T-helper 1 cell treated with Interleukin-12 subunit alpha and Interleukin-12 subunit beta and Interleukin-4 antibody, amounts not matched to agents 30 μg/mL and 1 μg/mL, for 36 hours (primary cell): ENCODE measurements around the gene TMED4.
"Not testable (repeated sequence)": the region's sequence is repeated elsewhere in the genome, so short reads cannot be mapped to it uniquely, and the experiment has no call there.

ENCODE experiments used
- H3K27ac Mint-ChIP-seq: one replicate; pipeline ENCODE4 v1.8.0; 2021; ENCODE audit warnings: mild to moderate bottlenecking, mixed read lengths
- H3K27me3 Mint-ChIP-seq: one replicate; pipeline ENCODE4 v1.8.0; 2021; ENCODE audit warnings: low read depth, mixed read lengths
- H3K36me3 Mint-ChIP-seq: one replicate; pipeline ENCODE4 v1.8.0; 2021; ENCODE audit warnings: low read depth, mixed read lengths
- H3K4me1 Mint-ChIP-seq: one replicate; pipeline ENCODE4 v1.8.0; 2021; ENCODE audit warnings: low read depth, mixed read lengths
- H3K4me3 Mint-ChIP-seq: one replicate; pipeline ENCODE4 v1.8.0; 2021; ENCODE audit warnings: mild to moderate bottlenecking, moderate library complexity, mixed read lengths
- H3K9me3 Mint-ChIP-seq: one replicate; pipeline ENCODE4 v1.8.0; 2021; ENCODE audit warnings: mixed read lengths

Gene TMED4

DNA sequence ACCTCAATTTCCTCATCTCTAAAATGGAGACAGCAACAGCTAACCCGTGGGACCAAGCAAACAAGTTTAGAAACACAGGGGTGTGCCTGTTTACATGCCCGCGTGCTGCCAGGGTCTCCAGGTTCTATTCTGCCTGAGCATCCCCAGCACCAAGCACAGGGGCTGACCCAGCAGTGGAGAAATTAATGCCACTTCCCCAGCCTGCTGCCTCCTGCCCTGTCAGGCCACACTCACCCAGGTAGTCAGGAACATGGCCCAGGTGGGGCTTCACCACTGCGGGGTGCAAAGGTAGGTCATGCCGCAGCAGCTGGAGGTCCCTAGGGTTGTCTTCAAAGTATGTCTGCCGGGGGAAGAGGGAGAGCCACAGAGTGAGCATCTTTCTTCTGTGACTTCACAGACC, 14.1 kb downstream of the TMED4 start:
- H3K9me3 Mint-ChIP-seq, result no peaks in the 10 kb centered on the region
- no peak overlapping the region for H3K27ac Mint-ChIP-seq
- no peaks in the 10 kb centered on the region for H3K27me3 Mint-ChIP-seq
- H3K4me1 Mint-ChIP-seq, result peaks cover 11% of the 10 kb centered on the region
- H3K4me3 Mint-ChIP-seq, result no peak overlapping the region
- peaks cover 61% of the 10 kb centered on the region for H3K36me3 Mint-ChIP-seq

DNA sequence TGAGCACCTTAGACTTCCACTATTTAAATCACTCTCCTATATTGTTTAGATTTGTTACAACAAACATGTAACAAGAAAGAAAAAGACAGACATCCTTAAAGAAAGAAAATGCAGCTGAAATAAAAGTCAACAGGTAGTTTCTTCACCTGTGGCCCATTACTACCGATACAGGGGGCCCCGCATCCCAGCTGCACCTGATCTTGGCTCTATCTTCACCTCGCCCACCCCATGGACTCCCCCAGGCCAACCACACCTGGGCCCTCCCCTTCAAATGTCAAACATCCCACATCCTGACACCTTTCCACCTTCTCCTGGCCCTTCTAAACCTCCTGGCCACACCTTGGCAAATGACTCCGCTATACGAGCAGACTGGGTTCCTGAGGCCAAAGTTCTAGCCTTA, 15.4 kb downstream of the TMED4 start:
- peaks cover 2% of the 10 kb centered on the region for H3K4me1 Mint-ChIP-seq
- peaks cover 53% of the 10 kb centered on the region for H3K36me3 Mint-ChIP-seq
- no peaks in the 10 kb centered on the region for H3K9me3 Mint-ChIP-seq
- H3K27me3 Mint-ChIP-seq, result no peaks in the 10 kb centered on the region
- H3K4me3 Mint-ChIP-seq, result no peak overlapping the region
- H3K27ac Mint-ChIP-seq, result no peak overlapping the region

DNA sequence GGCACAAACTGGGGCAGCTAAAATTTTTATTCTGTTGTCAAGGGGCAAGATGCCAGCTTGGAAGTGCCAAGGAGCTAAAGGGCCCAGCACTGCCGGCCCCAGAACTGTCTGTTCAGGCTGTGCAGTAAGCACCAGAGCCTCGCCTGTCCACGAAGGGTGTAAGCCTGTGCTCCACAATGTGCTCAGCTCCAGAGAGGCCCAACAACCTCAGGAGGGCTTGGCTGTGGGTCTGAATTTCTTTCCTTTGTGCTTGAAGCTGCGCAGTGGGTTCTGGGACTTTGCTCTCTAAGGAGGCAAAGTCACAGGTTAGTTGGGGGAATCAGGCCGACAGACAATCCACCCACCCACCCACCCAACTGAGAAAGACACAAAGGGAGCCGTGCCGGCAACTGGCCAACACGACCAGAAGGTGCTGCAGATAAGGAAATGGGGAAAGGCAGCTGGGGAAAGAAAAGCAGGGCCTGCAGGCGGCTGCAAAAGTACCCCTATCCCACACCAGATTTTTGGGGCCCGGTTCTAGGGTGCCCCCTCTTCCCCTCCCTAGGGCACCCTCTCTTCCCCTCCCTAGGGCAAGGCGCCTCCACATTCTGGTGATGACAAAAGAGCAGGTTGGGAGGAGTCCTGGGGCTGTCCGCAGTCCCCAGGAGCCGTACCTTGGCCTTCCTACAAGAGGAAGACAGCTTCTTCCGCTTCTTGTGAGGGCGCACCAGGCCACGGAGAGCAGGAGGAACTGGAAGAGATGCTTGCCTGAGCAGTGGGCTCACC, 16.1 kb downstream of the TMED4 start:
- Mint-ChIP-seq H3K27me3 (no peaks in the 10 kb centered on the region), H3K4me3 (no peak overlapping the region), H3K27ac (no peak overlapping the region), H3K9me3 (no peaks in the 10 kb centered on the region), H3K36me3 (peaks cover 46% of the 10 kb centered on the region), H3K4me1 (peaks cover 2% of the 10 kb centered on the region)

DNA sequence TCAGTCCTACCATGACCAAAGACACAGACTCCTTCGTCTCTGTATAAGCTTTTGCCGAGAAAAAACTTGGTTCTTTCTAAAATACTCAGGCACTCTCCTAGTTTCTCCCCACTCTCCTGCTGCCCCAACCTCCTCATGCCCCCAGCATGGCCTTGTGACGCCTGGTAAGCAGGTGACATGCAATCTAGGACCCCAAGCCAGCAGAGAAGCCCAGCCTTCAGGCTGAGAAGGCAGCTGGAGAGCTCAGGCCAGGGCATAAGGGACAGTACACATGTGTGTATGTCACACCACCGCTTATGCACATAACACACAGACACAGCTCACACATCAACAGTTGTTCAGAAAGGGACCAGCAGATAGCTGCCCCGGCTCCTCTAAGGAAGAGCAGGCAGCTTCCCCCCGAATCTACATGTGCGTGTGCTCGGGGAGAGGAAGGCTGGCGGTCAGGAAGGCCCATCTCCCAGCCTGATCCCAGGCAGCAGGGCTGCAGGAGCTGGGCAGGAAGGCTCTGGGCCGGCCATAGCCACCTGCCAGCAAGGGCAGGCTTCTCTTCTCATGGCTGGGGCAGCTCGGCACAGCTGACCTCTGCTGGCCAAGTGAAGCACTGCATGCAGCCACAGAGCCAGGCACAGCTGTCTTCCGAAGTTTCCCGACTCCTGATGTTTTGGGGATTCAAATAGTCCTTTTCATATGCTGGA, 16.8 kb downstream of the TMED4 start:
- Mint-ChIP-seq H3K4me3 (no peak overlapping the region), H3K4me1 (peaks cover 2% of the 10 kb centered on the region), H3K27ac (no peak overlapping the region), H3K36me3 (peaks cover 42% of the 10 kb centered on the region), H3K9me3 (no peaks in the 10 kb centered on the region), H3K27me3 (no peaks in the 10 kb centered on the region)

DNA sequence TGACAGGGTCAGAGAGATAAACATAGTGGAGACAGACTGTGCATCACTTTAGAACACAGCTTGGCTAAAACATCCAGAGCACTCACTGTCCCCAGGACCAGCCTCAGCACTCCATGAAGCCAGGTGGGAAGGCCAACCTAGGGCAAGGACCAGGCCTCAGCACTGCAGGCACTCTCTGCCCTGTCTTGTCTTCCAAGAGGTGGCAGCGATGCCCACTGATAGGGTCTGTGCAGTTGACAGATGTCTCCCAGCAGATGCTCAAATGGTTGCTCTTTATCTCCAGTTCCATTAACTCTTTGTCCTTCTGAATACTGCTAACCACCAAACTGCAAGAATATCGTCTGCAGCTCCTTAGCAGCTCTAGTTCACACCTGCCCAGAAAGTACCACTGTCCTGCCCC, 17.4 kb downstream of the TMED4 start:
- Mint-ChIP-seq H3K4me1 (peaks cover 2% of the 10 kb centered on the region), H3K36me3 (peaks cover 37% of the 10 kb centered on the region), H3K27ac (no peak overlapping the region), H3K9me3 (no peaks in the 10 kb centered on the region), H3K4me3 (no peak overlapping the region), H3K27me3 (no peaks in the 10 kb centered on the region)

DNA sequence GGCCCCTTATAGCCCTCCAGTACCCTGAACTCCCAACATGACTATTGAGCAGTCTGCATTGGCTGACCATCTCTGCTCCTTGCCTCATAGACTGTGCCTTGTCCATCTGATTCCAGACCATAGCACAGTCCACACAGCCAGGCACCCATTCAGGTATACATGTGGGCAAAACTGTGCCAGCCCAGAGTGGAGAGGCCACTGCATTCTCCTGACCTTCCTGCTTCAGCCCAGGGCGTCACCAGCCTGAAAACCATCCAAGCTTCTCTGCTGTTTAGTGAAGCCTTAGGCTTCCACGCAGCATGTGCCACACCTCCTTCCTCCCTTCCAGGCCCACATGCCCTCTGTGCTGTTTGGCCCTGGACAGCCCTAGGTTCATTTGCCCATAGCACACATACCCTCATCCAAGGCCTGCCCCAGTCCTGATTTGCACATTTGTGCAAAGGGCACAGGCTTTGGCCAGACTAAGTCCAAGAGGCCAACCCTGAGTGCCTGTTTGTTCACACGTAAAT, 18.8 kb downstream of the TMED4 start:
- H3K36me3 Mint-ChIP-seq, result peaks cover 24% of the 10 kb centered on the region
- no peak overlapping the region for H3K4me3 Mint-ChIP-seq
- no peak overlapping the region for H3K27ac Mint-ChIP-seq
- peaks cover 2% of the 10 kb centered on the region for H3K4me1 Mint-ChIP-seq
- no peaks in the 10 kb centered on the region for H3K27me3 Mint-ChIP-seq
- no peaks in the 10 kb centered on the region for H3K9me3 Mint-ChIP-seq

DNA sequence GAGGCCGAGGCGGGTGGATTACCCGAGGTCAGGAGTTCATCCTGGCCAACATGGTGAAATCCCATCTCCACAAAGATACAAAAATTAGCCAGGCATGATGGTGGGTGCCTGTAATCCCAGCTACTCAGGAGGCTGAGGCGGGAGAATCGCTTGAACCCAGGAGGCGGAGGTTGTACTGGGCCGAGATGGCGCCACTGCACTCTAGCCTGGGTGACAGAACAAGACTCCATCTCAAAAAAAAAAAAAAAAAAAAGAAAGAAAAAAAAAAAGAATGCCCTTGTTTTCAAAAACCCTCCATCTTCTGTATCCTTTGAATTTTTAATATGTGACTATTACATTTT, 19.4 kb downstream of the TMED4 start:
- not testable (repeated sequence) for H3K4me3 Mint-ChIP-seq, H3K4me1 Mint-ChIP-seq, H3K27ac Mint-ChIP-seq, H3K27me3 Mint-ChIP-seq, H3K9me3 Mint-ChIP-seq
- peaks cover 21% of the 10 kb centered on the region for H3K36me3 Mint-ChIP-seq

DNA sequence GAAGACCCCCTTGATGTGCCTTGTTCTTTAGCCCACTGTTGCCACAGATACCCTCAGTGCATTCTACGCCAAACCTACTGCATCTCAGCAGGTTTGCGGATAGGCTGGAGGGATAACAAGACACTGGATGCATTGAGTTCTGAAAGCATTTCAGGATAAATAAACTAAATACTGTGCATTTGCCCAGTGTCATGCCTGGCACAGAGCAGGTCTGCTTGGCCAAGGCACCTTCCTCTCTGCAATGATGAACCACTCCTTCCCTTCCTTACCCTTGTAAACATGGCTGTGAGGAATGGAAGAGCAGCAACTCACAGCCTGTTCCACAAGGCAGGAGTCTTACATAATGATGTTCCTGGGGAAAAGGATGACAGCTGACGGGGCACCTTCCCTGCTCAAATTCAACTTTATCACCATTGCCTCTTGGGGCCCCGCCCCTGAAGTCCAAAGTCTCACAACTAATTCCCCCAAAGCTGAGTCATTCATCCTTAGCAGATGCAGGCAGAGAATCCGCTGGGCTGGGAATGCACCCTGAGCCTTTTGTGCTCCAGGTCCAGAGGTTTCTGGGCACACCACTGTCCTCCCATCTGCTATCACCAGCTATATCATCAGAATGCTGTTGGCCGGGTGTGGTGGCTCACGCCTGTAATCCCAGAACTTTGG, 19.9 kb downstream of the TMED4 start:
- no peaks in the 10 kb centered on the region for H3K9me3 Mint-ChIP-seq
- peaks cover 16% of the 10 kb centered on the region for H3K36me3 Mint-ChIP-seq
- H3K27me3 Mint-ChIP-seq, result no peaks in the 10 kb centered on the region
- no peak overlapping the region for H3K27ac Mint-ChIP-seq
- H3K4me1 Mint-ChIP-seq, result peaks cover under 1% of the 10 kb centered on the region
- H3K4me3 Mint-ChIP-seq, result no peak overlapping the region

DNA sequence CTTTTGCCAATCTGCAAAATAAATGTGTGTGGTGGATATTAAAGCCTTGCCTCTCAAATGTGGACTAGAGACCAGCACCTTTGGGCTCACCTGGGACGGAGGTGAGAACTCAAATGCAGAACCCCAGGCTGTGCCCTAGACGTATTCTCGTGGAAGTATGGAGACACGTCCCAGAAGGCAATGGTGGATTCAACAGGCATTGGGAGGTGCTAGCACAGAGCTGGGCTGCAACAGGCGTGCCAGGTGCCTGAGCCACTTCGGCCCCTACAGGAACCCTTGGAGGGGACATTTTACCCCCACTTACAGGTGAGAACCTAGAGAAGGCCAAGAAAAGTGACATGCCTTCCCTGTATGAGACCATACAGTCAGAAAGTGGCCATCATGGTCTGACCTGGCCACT, 20.6 kb downstream of the TMED4 start:
- no peak overlapping the region for H3K4me3 Mint-ChIP-seq
- H3K27me3 Mint-ChIP-seq, result no peaks in the 10 kb centered on the region
- no peak overlapping the region for H3K27ac Mint-ChIP-seq
- H3K4me1 Mint-ChIP-seq, result no peaks in the 10 kb centered on the region
- peaks cover 12% of the 10 kb centered on the region for H3K36me3 Mint-ChIP-seq
- no peaks in the 10 kb centered on the region for H3K9me3 Mint-ChIP-seq

DNA sequence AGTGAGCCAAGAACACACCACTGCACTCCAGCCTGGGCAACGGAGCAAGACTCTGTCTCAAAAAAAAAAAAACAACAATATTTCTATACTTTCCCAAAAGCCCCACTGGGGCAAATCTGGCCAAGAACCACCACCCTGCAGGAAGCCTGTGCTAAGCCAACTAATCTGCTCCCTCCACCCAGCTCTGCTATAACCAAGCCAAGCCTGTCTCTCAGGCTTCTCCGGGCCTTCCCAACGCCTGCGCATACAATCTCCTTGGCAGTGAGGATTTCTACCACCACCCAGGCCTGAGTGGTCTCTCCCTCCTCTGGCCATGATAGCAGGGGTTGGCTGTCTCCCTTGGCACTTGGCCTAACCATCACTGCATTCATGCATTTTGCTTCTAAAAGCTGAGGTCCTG, 22.5 kb downstream of the TMED4 start:
- Mint-ChIP-seq H3K36me3 (peaks cover 3% of the 10 kb centered on the region), H3K9me3 (no peaks in the 10 kb centered on the region), H3K4me3 (no peak overlapping the region), H3K27me3 (no peaks in the 10 kb centered on the region), H3K4me1 (no peaks in the 10 kb centered on the region), H3K27ac (no peak overlapping the region)

DNA sequence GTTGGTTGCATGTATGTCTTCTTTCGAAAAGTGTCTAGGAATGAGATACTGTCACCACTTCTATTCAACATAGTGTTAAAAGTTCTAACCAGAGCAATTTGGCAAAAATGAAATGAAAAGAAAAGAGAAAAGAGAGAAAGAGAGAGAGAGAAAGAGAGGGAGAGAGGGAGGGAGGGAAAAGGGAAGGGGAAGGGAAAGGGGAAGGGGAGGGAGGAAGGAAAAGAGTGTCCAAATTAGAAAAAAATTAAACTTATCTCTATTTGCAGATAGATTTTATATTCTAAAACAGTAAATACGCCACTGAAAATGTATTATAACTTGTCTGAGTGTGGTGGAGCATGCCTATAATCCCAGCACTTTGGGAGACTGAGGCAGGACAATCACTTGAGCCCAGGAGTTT, 24.5 kb downstream of the TMED4 start:
- Mint-ChIP-seq H3K27me3 (no peaks in the 10 kb centered on the region), H3K4me3 (no peak overlapping the region)

DNA sequence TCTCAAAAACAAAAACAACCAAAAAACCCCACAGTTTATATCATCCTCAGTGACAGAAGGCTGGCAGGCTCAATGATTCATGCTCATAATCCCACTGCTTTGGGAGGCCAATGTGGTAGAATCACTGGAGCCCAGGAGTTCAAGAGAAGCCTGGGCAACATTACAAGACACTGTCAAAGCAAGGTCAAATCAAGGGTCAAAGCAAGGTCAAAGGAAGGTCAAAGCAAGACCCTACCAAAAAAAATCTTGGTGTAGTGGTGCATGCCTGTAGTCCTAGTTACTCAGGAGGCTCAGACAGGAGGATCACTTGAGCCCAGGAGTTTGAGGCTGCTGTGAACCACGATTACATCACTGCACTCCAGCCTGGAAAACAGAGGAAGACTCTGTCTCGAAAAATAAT, 26.7 kb downstream of the TMED4 start:
- no peaks in the 10 kb centered on the region for H3K27me3 Mint-ChIP-seq
- H3K4me1 Mint-ChIP-seq, result no peaks in the 10 kb centered on the region
- no peak overlapping the region for H3K27ac Mint-ChIP-seq
- H3K36me3 Mint-ChIP-seq, result no peaks in the 10 kb centered on the region
- no peaks in the 10 kb centered on the region for H3K9me3 Mint-ChIP-seq
- no peak overlapping the region for H3K4me3 Mint-ChIP-seq

More for the DNA sequence above, 24.5 kb downstream of the TMED4 start:
- Mint-ChIP-seq H3K36me3 (no peaks in the 10 kb centered on the region), H3K9me3 (no peaks in the 10 kb centered on the region), H3K4me1 (no peaks in the 10 kb centered on the region), H3K27ac (no peak overlapping the region)

DNA sequence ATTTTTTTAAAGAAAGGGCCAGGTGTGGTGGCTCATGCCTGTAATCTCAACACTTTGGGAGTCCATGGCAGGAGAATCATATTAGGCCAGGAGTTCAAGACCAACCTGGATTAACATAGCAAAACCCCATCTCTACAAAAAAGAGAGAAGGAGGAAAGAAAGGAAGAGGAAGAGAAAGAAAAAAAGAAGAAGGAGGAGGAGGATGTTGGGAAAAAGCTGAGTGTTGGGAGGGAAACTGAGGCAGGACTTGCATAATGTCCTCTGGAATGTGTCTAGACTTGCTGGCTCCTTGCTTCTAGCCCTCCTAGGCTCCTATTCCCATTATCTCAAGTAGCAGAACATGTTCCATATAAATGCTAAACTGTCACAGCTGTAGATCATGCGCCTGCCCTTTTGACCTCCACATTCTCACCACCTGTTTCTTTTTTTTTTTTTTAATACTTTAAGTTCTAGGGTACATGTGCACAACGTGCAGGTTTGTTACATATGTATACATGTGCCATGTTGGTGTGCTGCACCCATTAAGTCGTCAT, 29.5 kb downstream of the TMED4 start:
- H3K36me3 Mint-ChIP-seq, H3K27ac Mint-ChIP-seq, H3K9me3 Mint-ChIP-seq, H3K4me3 Mint-ChIP-seq, H3K4me1 Mint-ChIP-seq: not testable (repeated sequence)
- peaks cover 15% of the 10 kb centered on the region for H3K27me3 Mint-ChIP-seq

DNA sequence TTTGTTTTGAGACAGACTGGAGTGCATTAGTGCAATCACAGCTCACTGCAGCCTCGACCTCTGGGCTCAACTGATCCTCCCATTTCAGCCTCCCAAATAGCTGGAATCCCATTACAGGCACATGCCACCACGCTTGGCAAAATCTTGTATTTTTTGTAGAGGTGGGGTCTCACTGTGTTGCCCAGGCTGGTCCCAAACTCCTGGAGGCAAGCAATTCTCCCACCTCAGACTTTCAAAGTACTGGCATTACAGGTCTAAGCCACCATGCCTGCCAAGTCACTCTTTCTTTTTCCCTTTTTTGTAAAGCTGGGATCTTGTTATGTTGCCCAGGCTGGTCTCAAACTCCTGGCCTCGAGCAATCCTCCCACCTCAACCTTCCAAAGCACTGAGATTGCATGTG, 32.6 kb downstream of the TMED4 start:
- Mint-ChIP-seq H3K4me1 (peaks cover 7% of the 10 kb centered on the region), H3K27ac (no peak overlapping the region), H3K36me3 (no peaks in the 10 kb centered on the region), H3K9me3 (no peaks in the 10 kb centered on the region), H3K27me3 (peaks cover 24% of the 10 kb centered on the region), H3K4me3 (no peak overlapping the region)

DNA sequence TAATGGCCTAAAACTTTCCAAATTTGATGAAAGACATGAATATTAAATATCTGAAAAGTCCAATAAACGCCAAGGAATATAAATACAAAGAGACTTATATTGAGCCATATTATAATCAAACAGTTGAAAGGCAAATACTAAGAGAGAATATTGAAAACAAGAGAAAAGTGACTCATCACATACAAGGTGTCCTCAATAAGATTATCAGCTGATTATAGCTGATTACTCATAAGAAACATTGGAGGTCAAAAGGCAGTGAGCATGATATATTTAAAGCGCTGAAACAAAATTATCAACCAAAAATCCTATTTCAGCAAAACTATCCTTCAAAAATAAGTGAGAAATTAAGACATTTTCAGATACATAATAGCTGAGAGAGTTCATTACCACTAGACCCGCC, 33.1 kb downstream of the TMED4 start:
- H3K9me3 Mint-ChIP-seq, result no peaks in the 10 kb centered on the region
- H3K27me3 Mint-ChIP-seq, result peaks cover 24% of the 10 kb centered on the region
- peaks cover 7% of the 10 kb centered on the region for H3K4me1 Mint-ChIP-seq
- no peak overlapping the region for H3K27ac Mint-ChIP-seq
- H3K4me3 Mint-ChIP-seq, result no peak overlapping the region
- no peaks in the 10 kb centered on the region for H3K36me3 Mint-ChIP-seq
